AG04450 (cell line): ENCODE results near the gene TEX264. TPM values are rescaled to one million over a fixed set of nuclear protein-coding genes. Genes with fewer than 3 reads are reported as not detected.

Experiments used
- CTCF ChIA-PET: fragments of 300-600, 350-600 bp; formaldehyde crosslinking; extraction: SDS; loops from one replicate; lab custom pipeline; 2022; ENCODE audit warnings: antibody characterized with exemption, inconsistent platforms; lab: Charles Lee
- POLR2A ChIA-PET: fragments of 350-600 bp; formaldehyde crosslinking; extraction: SDS; loops from one replicate; lab custom pipeline; 2021; ENCODE audit warnings: antibody characterized with exemption, inconsistent platforms; lab: Yijun Ruan, JAX
- DNase-seq: peaks from one replicate; pipeline ENCODE4 v3.0.0-alpha.2; 2011; ENCODE audit warnings: low read depth, low spot score
- H3K27ac ChIP-seq: one replicate; pipeline ENCODE4 v1.5.1; 2012; ENCODE audit warnings: low read depth, low read length, control low read depth
- H3K27me3 ChIP-seq: one replicate; pipeline ENCODE4 v1.6.0; 2012; ENCODE audit warnings: low read length; ENCODE audit not compliant: control insufficient read depth, insufficient read depth
- H3K4me3 ChIP-seq: 2 replicates; pipeline ENCODE4 v1.5.1; 2011; ENCODE audit warnings: mild to moderate bottlenecking, low read depth, low read length, control low read depth
- H3K9me3 ChIP-seq: 2 replicates; pipeline ENCODE4 v1.5.1; 2012; ENCODE audit warnings: low read length; ENCODE audit not compliant: control insufficient read depth, insufficient read depth
- CTCF ChIP-seq: IDR thresholded peaks from 2 replicates; pipeline ENCODE4 v1.5.1; 2011; ENCODE audit warnings: low read depth, low read length, control low read depth, inconsistent platforms
- polyA plus RNA-seq: library from polyadenylated mRNA; depleted of rRNA; stranded (reverse); fragments of >200 nt; gene quantifications from 2 replicates; pipeline ENCODE4 v1.2.3, GENCODE V29; 2011

The TEX264 gene
- polyA plus RNA-seq, 1 experiment = 40.6 TPM

GRCh38 chr3:51675201-51675611, 4.2 kb downstream of the TEX264 start:
- ChIA-PET CTCF (interaction anchor here (4.7 kb wide), 1 partner anchor 174 kb away, joined by 47 read pairs; the partner anchor contains the start of gene DCAF1), POLR2A (no interaction called here)
- DNase-seq = no peak
- no peaks in the 10 kb centered on the region for H3K9me3 ChIP-seq
- no peak overlapping the region for H3K27ac ChIP-seq
- H3K27me3 ChIP-seq = no peaks in the 10 kb centered on the region
- no peak for TF ChIP-seq CTCF
- H3K4me3 ChIP-seq = no peak overlapping the region

GRCh38 chr3:51676102-51676640, 5.1 kb downstream of the TEX264 start:
- TF ChIP-seq CTCF = no peak
- no peak overlapping the region for H3K27ac ChIP-seq
- no peaks in the 10 kb centered on the region for H3K9me3 ChIP-seq
- H3K4me3 ChIP-seq = no peak overlapping the region
- no peak for DNase-seq
- H3K27me3 ChIP-seq = no peaks in the 10 kb centered on the region
- ChIA-PET POLR2A (no interaction called here), CTCF (interaction anchor here (4.7 kb wide), 1 partner anchor 175 kb away, joined by 47 read pairs; the partner anchor contains the start of gene DCAF1)

- DNase-seq = no peak
- CTCF ChIA-PET = no interaction called here
- no peak overlapping the region for H3K4me3 ChIP-seq
- H3K27ac ChIP-seq = no peak overlapping the region
- H3K27me3 ChIP-seq = no peaks in the 10 kb centered on the region
- POLR2A ChIA-PET = no interaction called here
- no peaks in the 10 kb centered on the region for H3K9me3 ChIP-seq
- TF ChIP-seq CTCF = no peak
Measured at GRCh38 chr3:51677358-51677757, 6.3 kb downstream of the TEX264 start.

- H3K27ac ChIP-seq = no peak overlapping the region
- DNase-seq = no peak
- no peak for TF ChIP-seq CTCF
- CTCF ChIA-PET = interaction anchor here (0.8 to 6.7 kb wide), 2 partner anchors 8 to 177 kb away, joined by 4 to 189 read pairs; partner anchors contain the start of gene DCAF1
- H3K4me3 ChIP-seq = no peak overlapping the region
- POLR2A ChIA-PET = no interaction called here
- no peaks in the 10 kb centered on the region for H3K27me3 ChIP-seq
- H3K9me3 ChIP-seq = no peaks in the 10 kb centered on the region
Measured at GRCh38 chr3:51678186-51678585, 7.1 kb downstream of the TEX264 start.

GRCh38 chr3:51678641-51679040, 7.6 kb downstream of the TEX264 start:
- Histone ChIP-seq H3K9me3 (no peaks in the 10 kb centered on the region), H3K4me3 (no peak overlapping the region), H3K27me3 (no peaks in the 10 kb centered on the region), H3K27ac (no peak overlapping the region)
- DNase-seq = no peak
- no peak for TF ChIP-seq CTCF
- POLR2A ChIA-PET = no interaction called here
- CTCF ChIA-PET = interaction anchor here (4.1 to 6.7 kb wide), 2 partner anchors 10 to 177 kb away, joined by 51 to 189 read pairs; partner anchors contain the start of gene DCAF1
